Gastrocnemius medialis (tissue), 4 donors: Measurements from ENCODE around the gene THSD4.

Experiments
- POLR2A ChIP-seq, 2 donors: fragments of 450-650 bp; IDR thresholded peaks; one replicate each; pipeline ENCODE4 v1.6.1; 2017; ENCODE audit warnings: antibody characterized with exemption in 2 of 2, mild to moderate bottlenecking in 2 of 2, moderate library complexity in 2 of 2
- TF ChIP-seq, protein P1 (sequence below), 5 experiments: fragments of 450-650 bp in 3 of 5; fragments of 200-600 bp in 2 of 5; sonication (generic) in 2 of 5; IDR thresholded peaks in 4 of 5; conservative IDR thresholded peaks in 1 of 5; 1 replicate in 4 of 5; 2 replicates in 1 of 5; pipeline ENCODE4 v1.5.1; 2016 to 2019; ENCODE audit warnings: antibody characterized with exemption in 5 of 5, mild to moderate bottlenecking in 3 of 5, moderate library complexity in 3 of 5

DNA sequence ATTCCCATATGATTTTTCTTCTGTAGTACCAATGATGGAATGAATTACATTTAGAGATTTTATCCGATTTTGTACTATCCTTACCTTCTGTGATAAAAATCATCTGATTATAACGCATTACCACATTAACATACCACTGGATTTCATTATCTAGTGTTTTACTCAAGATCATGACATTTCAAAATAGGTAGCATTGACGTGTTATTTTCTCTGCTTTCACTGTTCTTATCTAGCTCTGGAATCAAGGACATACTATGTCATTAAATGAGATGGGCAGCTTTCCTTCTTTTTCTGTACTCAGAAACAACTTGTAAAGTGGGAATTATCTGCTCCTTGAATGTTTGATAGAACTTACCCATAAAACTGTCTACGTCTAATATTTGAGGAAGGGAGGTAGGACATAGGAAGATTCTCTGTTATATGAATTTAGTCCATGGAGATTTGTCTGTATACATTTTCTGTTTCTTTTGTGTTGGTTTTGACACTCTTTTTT lies 511.4 kb downstream of the THSD4 start:
- TF ChIP-seq, protein P1, sequence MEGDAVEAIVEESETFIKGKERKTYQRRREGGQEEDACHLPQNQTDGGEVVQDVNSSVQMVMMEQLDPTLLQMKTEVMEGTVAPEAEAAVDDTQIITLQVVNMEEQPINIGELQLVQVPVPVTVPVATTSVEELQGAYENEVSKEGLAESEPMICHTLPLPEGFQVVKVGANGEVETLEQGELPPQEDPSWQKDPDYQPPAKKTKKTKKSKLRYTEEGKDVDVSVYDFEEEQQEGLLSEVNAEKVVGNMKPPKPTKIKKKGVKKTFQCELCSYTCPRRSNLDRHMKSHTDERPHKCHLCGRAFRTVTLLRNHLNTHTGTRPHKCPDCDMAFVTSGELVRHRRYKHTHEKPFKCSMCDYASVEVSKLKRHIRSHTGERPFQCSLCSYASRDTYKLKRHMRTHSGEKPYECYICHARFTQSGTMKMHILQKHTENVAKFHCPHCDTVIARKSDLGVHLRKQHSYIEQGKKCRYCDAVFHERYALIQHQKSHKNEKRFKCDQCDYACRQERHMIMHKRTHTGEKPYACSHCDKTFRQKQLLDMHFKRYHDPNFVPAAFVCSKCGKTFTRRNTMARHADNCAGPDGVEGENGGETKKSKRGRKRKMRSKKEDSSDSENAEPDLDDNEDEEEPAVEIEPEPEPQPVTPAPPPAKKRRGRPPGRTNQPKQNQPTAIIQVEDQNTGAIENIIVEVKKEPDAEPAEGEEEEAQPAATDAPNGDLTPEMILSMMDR (IDR thresholded peaks at IDR 0.05 in 4 of 5, conservative IDR thresholded peaks at IDR 0.05 in 1 of 5) = no peak
- no peak for TF ChIP-seq POLR2A (IDR thresholded peaks at IDR 0.05)
